Prostate gland (tissue), 2 donors: ENCODE data around the gene RASL10B.

Experiments
- POLR2A ChIP-seq: fragments of 450-650 bp; IDR thresholded peaks from one replicate; pipeline ENCODE4 v1.6.1; 2016; ENCODE audit warnings: antibody characterized with exemption, mild to moderate bottlenecking
- TF ChIP-seq, protein P1 (sequence below), 4 experiments: fragments of 200-600 bp in 2 of 4; fragments of 450-650 bp in 2 of 4; sonication (generic) in 2 of 4; IDR thresholded peaks; 1 replicate in 3 of 4; 2 replicates in 1 of 4; pipeline ENCODE4 v1.5.1; 2016 to 2019; ENCODE audit warnings: antibody characterized with exemption in 4 of 4, mild to moderate bottlenecking in 2 of 4, moderate library complexity in 2 of 4

DNA sequence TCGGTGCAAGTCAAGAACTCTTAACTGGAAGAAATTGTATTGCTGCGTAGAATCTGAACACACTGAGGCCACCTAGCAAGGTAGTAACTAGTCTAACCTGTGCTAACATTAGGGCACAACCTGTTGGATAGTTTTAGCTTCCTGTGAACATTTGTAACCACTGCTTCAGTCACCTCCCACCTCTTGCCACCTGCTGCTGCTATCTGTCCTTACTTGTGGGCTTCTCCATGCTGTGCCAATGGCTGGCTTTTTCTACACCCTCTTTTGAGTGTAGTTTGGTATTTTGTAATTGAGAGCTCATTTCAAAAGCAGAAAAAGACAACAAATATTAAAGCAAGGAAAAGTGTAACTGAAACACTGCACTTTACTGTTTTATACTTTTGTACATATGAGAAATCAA lies 7.7 kb upstream of the RASL10B start:
- TF ChIP-seq, protein P1, sequence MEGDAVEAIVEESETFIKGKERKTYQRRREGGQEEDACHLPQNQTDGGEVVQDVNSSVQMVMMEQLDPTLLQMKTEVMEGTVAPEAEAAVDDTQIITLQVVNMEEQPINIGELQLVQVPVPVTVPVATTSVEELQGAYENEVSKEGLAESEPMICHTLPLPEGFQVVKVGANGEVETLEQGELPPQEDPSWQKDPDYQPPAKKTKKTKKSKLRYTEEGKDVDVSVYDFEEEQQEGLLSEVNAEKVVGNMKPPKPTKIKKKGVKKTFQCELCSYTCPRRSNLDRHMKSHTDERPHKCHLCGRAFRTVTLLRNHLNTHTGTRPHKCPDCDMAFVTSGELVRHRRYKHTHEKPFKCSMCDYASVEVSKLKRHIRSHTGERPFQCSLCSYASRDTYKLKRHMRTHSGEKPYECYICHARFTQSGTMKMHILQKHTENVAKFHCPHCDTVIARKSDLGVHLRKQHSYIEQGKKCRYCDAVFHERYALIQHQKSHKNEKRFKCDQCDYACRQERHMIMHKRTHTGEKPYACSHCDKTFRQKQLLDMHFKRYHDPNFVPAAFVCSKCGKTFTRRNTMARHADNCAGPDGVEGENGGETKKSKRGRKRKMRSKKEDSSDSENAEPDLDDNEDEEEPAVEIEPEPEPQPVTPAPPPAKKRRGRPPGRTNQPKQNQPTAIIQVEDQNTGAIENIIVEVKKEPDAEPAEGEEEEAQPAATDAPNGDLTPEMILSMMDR (IDR thresholded peaks at IDR 0.05): no peak
- TF ChIP-seq POLR2A: no peak
